Tibial artery (tissue), 4 donors: ENCODE measurements around the gene ABR.
A peak's percentile ranks its signal among the peaks of the same experiment; 100 is the strongest.

Experiments
- DNase-seq, 2 donors: peaks; one replicate each; pipeline ENCODE4 v3.0.0-alpha.2; 2019
- H3K27ac ChIP-seq, 2 donors: fragments of 200-600 bp; sonication (generic) in 1 of 2; 1 replicate in 1 of 2; 2 replicates in 1 of 2; pipeline ENCODE4 v1.5.1; 2018 to 2019; ENCODE audit warnings: mild to moderate bottlenecking in 1 of 2
- H3K27me3 ChIP-seq, 2 donors: fragments of 200-600 bp; sonication (generic) in 1 of 2; one replicate each; pipeline versions ENCODE4 v1.5.1 to v1.6.0; 2016 to 2019
- H3K36me3 ChIP-seq, 3 donors: fragments of 200-600 bp; sonication (generic) in 2 of 3; one replicate each; pipeline ENCODE4 v1.5.1; 2016 to 2019; ENCODE audit warnings: mild to moderate bottlenecking in 2 of 3
- H3K4me1 ChIP-seq, 4 donors: fragments of 200-600 bp; sonication (generic) in 2 of 4; 1 replicate in 3 of 4; 2 replicates in 1 of 4; pipeline ENCODE4 v1.5.1; 2016 to 2019
- H3K4me3 ChIP-seq, 2 donors: fragments of 200-600 bp; sonication (generic) in 1 of 2; 1 replicate in 1 of 2; 2 replicates in 1 of 2; pipeline ENCODE4 v1.5.1; 2018 to 2019; ENCODE audit warnings: mild to moderate bottlenecking in 2 of 2
- H3K9me3 ChIP-seq, 3 donors: fragments of 200-600 bp; sonication (generic) in 1 of 3; one replicate each; pipeline ENCODE4 v1.5.1; 2016 to 2019
- CTCF ChIP-seq, 2 experiments: fragments of 200-600 bp in 1 of 2; fragments of 450-650 bp in 1 of 2; IDR thresholded peaks; one replicate each; pipeline ENCODE4 v1.5.1; 2017 to 2019; ENCODE audit warnings: antibody characterized with exemption in 2 of 2, mild to moderate bottlenecking in 1 of 2, moderate library complexity in 1 of 2
- intact Hi-C: fragments of 100-400 bp; cut with DNase I; formaldehyde crosslinking; loops from one replicate; pipeline ENCODE4 v1.15.0; 2023; ENCODE audit warnings: low total_unique reads

The ABR gene

DNA sequence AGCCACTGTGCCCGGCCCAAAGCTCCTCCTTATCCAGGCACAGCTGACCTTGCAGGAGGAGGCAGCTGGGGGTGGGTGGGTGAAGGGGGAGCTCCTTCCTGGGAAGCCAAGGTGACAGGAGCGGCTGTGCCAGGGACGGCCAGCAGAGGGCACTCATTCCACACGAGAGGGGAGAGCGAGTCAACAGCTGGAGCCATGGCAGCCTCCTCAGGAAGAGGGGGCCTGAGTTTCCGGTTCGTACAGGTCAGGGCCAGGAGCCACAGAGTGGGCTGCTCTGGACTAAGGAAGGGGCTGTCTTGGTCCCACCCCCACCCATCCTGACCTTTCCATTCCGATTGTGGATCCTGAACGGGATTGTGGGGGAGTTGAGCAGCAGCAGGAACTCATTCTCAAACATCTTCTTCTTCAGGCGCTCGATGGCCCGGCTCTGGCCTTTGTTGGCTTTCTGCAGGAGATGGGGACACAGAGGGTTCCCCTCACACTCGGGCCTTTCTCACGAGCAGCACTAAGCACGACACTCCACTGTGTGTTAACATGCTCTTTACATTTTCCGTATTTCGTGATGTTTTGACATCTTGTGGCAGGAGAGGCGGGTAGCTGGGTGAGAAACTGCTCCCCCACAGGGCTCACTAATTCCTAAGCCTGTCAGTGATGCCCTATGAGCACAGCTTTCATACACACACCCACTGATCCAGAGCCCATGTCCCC, 121.2 kb downstream of the ABR start:
- no peaks in the 10 kb centered on the region for H3K9me3 ChIP-seq
- TF ChIP-seq CTCF (IDR thresholded peaks at IDR 0.05), result peak; percentile 22 to 45
- H3K4me3 ChIP-seq, result no peak overlapping the region
- H3K27me3 ChIP-seq, result no peaks in the 10 kb centered on the region
- DNase-seq, result no peak
- peaks cover 0 to 9% (median 2%) of the 10 kb centered on the region in 4 donors for H3K4me1 ChIP-seq
- peaks cover 49 to 93% (median 87%) of the 10 kb centered on the region in 3 donors for H3K36me3 ChIP-seq
- no peak overlapping the region for H3K27ac ChIP-seq
- intact Hi-C loops, result loop anchor here (5.0 kb wide), 1 partner anchor 76 kb away; no protein-coding TSS in a partner anchor

DNA sequence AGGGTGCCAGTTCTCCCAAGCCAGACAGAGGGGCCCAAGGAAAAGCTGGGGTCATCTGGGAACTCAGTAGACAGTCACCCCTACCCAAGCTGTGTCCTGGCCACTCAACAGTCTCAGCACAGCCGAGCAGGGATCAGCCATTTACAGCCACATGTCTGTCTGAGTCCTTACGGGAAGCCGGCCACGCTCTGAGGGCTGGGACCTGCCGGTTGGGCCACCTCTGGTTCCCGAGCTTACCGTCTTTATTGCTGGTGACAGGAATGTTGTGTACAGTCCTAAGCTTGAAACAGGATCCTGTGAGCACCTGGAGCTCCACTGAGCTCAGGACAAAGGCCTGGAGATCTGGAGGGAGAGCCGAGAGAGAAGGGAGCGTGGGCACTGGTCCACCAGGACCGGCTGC, 123.0 kb downstream of the ABR start:
- H3K4me3 ChIP-seq, result no peak overlapping the region
- H3K27ac ChIP-seq, result peak overlapping the region; percentile 46 to 70
- H3K9me3 ChIP-seq, result no peaks in the 10 kb centered on the region
- no peak for DNase-seq
- H3K4me1 ChIP-seq, result peaks cover 0 to 9% (median 2%) of the 10 kb centered on the region in 4 donors
- H3K36me3 ChIP-seq, result peaks cover 48 to 83% (median 75%) of the 10 kb centered on the region in 3 donors
- TF ChIP-seq CTCF (IDR thresholded peaks at IDR 0.05), result no peak
- H3K27me3 ChIP-seq, result no peaks in the 10 kb centered on the region
- intact Hi-C loops, result loop anchor here (2.0 to 5.0 kb wide), 2 partner anchors 60 to 74 kb away; partner anchors contain the start of gene TIMM22

GRCh38 chr17:1055751-1056645, 123.8 kb downstream of the ABR start:
- DNase-seq, result peak in 1 of 2 donors; percentile 72
- Histone ChIP-seq H3K36me3 (peaks cover 48 to 82% (median 67%) of the 10 kb centered on the region in 3 donors), H3K9me3 (no peaks in the 10 kb centered on the region), H3K27me3 (no peaks in the 10 kb centered on the region), H3K4me1 (peaks cover 0 to 9% (median 2%) of the 10 kb centered on the region in 4 donors), H3K27ac (peak overlapping the region; percentile 46 to 70), H3K4me3 (no peak overlapping the region)
- intact Hi-C loops, result loop anchor here (2.0 to 5.0 kb wide), 2 partner anchors 59 to 74 kb away; partner anchors contain the start of gene TIMM22
- peak; percentile 81 to 87 for TF ChIP-seq CTCF (IDR thresholded peaks at IDR 0.05)

- DNase-seq, result no peak
- intact Hi-C loops, result loop anchor here (5.0 kb wide), 1 partner anchor 73 kb away; no protein-coding TSS in a partner anchor
- no peak for TF ChIP-seq CTCF (IDR thresholded peaks at IDR 0.05)
- no peak overlapping the region for H3K27ac ChIP-seq
- no peak overlapping the region for H3K4me3 ChIP-seq
- H3K36me3 ChIP-seq, result peaks cover 45 to 82% (median 62%) of the 10 kb centered on the region in 3 donors
- no peaks in the 10 kb centered on the region for H3K9me3 ChIP-seq
- peaks cover 0 to 9% (median 2%) of the 10 kb centered on the region in 4 donors for H3K4me1 ChIP-seq
- H3K27me3 ChIP-seq, result no peaks in the 10 kb centered on the region
These were observed 124.5 kb downstream of the ABR start for GRCh38 chr17:1055231-1055630.

GRCh38 chr17:1054656-1055055, 125.1 kb downstream of the ABR start:
- Histone ChIP-seq H3K27me3 (no peaks in the 10 kb centered on the region), H3K4me3 (no peak overlapping the region), H3K4me1 (peaks cover 0 to 9% (median 2%) of the 10 kb centered on the region in 4 donors), H3K36me3 (peaks cover 47 to 82% (median 62%) of the 10 kb centered on the region in 3 donors), H3K27ac (no peak overlapping the region), H3K9me3 (no peaks in the 10 kb centered on the region)
- DNase-seq, result no peak
- no peak for TF ChIP-seq CTCF (IDR thresholded peaks at IDR 0.05)
- intact Hi-C loops, result loop anchor here (5.0 kb wide), 1 partner anchor 72 kb away; no protein-coding TSS in a partner anchor
